ENCODE measurements around the gene MCTP1.
A peak's percentile ranks its signal among the peaks of the same experiment; 100 is the strongest.
"Not testable (repeated sequence)": the region's sequence is repeated elsewhere in the genome, so short reads cannot be mapped to it uniquely, and the experiment has no call there.

The MCTP1 gene

GRCh38 chr5:95005811-95006210, 279.1 kb downstream of the MCTP1 start:
- in situ Hi-C loops (cut with HindIII; ENCODE audit: low sequenced_read_pairs): no loop called here

GRCh38 chr5:94998670-94999069, 286.2 kb downstream of the MCTP1 start:
- TF ChIP-seq CTCF (IDR thresholded peaks at IDR 0.05; ENCODE audit: low read depth, low read length, missing control alignments): no peak

More at GRCh38 chr5:95005811-95006210, 279.1 kb downstream of the MCTP1 start:
- H3K4me3 ChIP-seq (ENCODE audit: low read depth, low read length): no peak overlapping the region
- TF ChIP-seq CTCF (IDR thresholded peaks at IDR 0.05; ENCODE audit: low read depth, low read length, missing control alignments): no peak
- no peak for DNase-seq (ENCODE audit: low read depth)

GRCh38 chr5:94994537-94994936, 290.4 kb downstream of the MCTP1 start:
- in situ Hi-C loops (cut with HindIII; ENCODE audit: low sequenced_read_pairs); DNase-seq (ENCODE audit: low read depth); H3K4me3 ChIP-seq (ENCODE audit: low read depth, low read length): not testable (repeated sequence)

More at GRCh38 chr5:94998670-94999069, 286.2 kb downstream of the MCTP1 start:
- in situ Hi-C loops (cut with HindIII; ENCODE audit: low sequenced_read_pairs): no loop called here
- no peak overlapping the region for H3K4me3 ChIP-seq (ENCODE audit: low read depth, low read length)
- no peak for DNase-seq (ENCODE audit: low read depth)

- no peak overlapping the region for H3K4me3 ChIP-seq (ENCODE audit: low read depth, low read length)
- in situ Hi-C loops (cut with HindIII; ENCODE audit: low sequenced_read_pairs): no loop called here
- DNase-seq (ENCODE audit: low read depth): no peak
- no peak for TF ChIP-seq CTCF (IDR thresholded peaks at IDR 0.05; ENCODE audit: low read depth, low read length, missing control alignments)
Measured at GRCh38 chr5:94993491-94993890, 291.4 kb downstream of the MCTP1 start.

GRCh38 chr5:94992325-94992724, 292.6 kb downstream of the MCTP1 start:
- no peak overlapping the region for H3K4me3 ChIP-seq (ENCODE audit: low read depth, low read length)
- in situ Hi-C loops (cut with HindIII; ENCODE audit: low sequenced_read_pairs): no loop called here
- no peak for TF ChIP-seq CTCF (IDR thresholded peaks at IDR 0.05; ENCODE audit: low read depth, low read length, missing control alignments)
- DNase-seq (ENCODE audit: low read depth): no peak

- peak; percentile 2 for DNase-seq (ENCODE audit: low read depth)
- in situ Hi-C loops (cut with HindIII; ENCODE audit: low sequenced_read_pairs): no loop called here
- no peak overlapping the region for H3K4me3 ChIP-seq (ENCODE audit: low read depth, low read length)
- no peak for TF ChIP-seq CTCF (IDR thresholded peaks at IDR 0.05; ENCODE audit: low read depth, low read length, missing control alignments)
Measured at GRCh38 chr5:94983861-94984535, 300.9 kb downstream of the MCTP1 start.

- no peak overlapping the region for H3K4me3 ChIP-seq (ENCODE audit: low read depth, low read length)
- DNase-seq (ENCODE audit: low read depth): no peak
- no peak for TF ChIP-seq CTCF (IDR thresholded peaks at IDR 0.05; ENCODE audit: low read depth, low read length, missing control alignments)
- in situ Hi-C loops (cut with HindIII; ENCODE audit: low sequenced_read_pairs): no loop called here
Measured at GRCh38 chr5:94977437-94977836, 307.5 kb downstream of the MCTP1 start.
